Smooth muscle cell (in vitro differentiated cells): ENCODE measurements around the gene RETREG1. TPM values are rescaled to one million over a fixed set of nuclear protein-coding genes. Genes with fewer than 3 reads are reported as not detected.

Source experiments
- DNase-seq: peaks from one replicate; lab custom pipeline; 2025; ENCODE audit not compliant: unreplicated experiment; lab: John Stamatoyannopoulos, UW
- H2AFZ ChIP-seq: fragments of 200-600 bp; sonication (generic); 2 replicates; pipeline ENCODE4 v1.6.0; 2016; ENCODE audit warnings: antibody characterized with exemption, low read depth, mild to moderate bottlenecking
- H3F3A ChIP-seq: fragments of 200-600 bp; sonication (generic); 2 replicates; pipeline ENCODE4 v1.6.0; 2017; ENCODE audit warnings: antibody characterized with exemption, low read depth
- H3K27ac ChIP-seq: fragments of 200-600 bp; sonication (generic); 2 replicates; pipeline ENCODE4 v1.5.1; 2016; ENCODE audit warnings: low read depth, mild to moderate bottlenecking
- H3K27me3 ChIP-seq: fragments of 200-600 bp; sonication (generic); 2 replicates; pipeline ENCODE4 v1.6.1; 2016; ENCODE audit warnings: low read depth, mild to moderate bottlenecking
- H3K36me3 ChIP-seq: fragments of 200-600 bp; sonication (generic); 2 replicates; pipeline ENCODE4 v1.5.1; 2016; ENCODE audit warnings: low read depth
- H3K4me1 ChIP-seq: fragments of 200-600 bp; sonication (generic); 2 replicates; pipeline ENCODE4 v1.5.1; 2016; ENCODE audit warnings: low read depth
- H3K4me2 ChIP-seq: fragments of 200-600 bp; sonication (generic); 2 replicates; pipeline ENCODE4 v1.6.0; 2016; ENCODE audit warnings: mild to moderate bottlenecking
- H3K4me3 ChIP-seq: fragments of 200-600 bp; sonication (generic); 2 replicates; pipeline ENCODE4 v1.5.1; 2016; ENCODE audit warnings: mild to moderate bottlenecking
- H3K79me2 ChIP-seq: fragments of 200-600 bp; sonication (generic); 2 replicates; pipeline ENCODE4 v1.6.0; 2016; ENCODE audit warnings: low read depth, mild to moderate bottlenecking
- H3K9ac ChIP-seq: fragments of 200-600 bp; sonication (generic); 2 replicates; pipeline ENCODE4 v1.6.0; 2016; ENCODE audit warnings: low read depth
- H3K9me3 ChIP-seq: fragments of 200-600 bp; sonication (generic); replicated peaks from 2 replicates; pipeline ENCODE4 v1.5.1; 2016; ENCODE audit warnings: low read depth
- H4K20me1 ChIP-seq: fragments of 200-600 bp; sonication (generic); 2 replicates; pipeline ENCODE4 v1.6.0; 2016; ENCODE audit warnings: low read depth
- CTCF ChIP-seq: fragments of 200-600 bp; sonication (generic); IDR thresholded peaks from 2 replicates; pipeline ENCODE4 v1.5.1; 2017; ENCODE audit warnings: borderline replicate concordance, mild to moderate bottlenecking, antibody characterized with exemption; ENCODE audit not compliant: insufficient read depth, poor library complexity, severe bottlenecking
- WGBS: methylation state at CpG from one replicate; pipeline ENCODE4 v1.1.7; 2016; ENCODE audit warnings: low lambda C conversion rate; 5-methylcytosine and 5-hydroxymethylcytosine counted together
- polyA plus RNA-seq: library from polyadenylated mRNA; unstranded; fragments of >200 nt; fragmentation: Nextera tagmentation; extraction: Ambion mirVana; gene quantifications from 2 replicates; pipeline ENCODE4 v1.2.1, GENCODE V29; 2016
- total RNA-seq: library from RNA; depleted of rRNA; stranded (reverse); fragments of >200 nt; gene quantifications from 2 replicates; pipeline ENCODE4 v1.2.3, GENCODE V29; 2014

The RETREG1 gene
- total and polyA plus RNA-seq, 2 experiments from 2014 or later = 0.19 to 4.4 TPM

- Histone ChIP-seq H3K9me3 (no peaks in the 10 kb centered on the region), H3F3A (peaks cover 4% of the 10 kb centered on the region), H3K4me2 (no peak overlapping the region), H3K36me3 (no peaks in the 10 kb centered on the region), H3K4me3 (no peak overlapping the region), H3K4me1 (peaks cover 11% of the 10 kb centered on the region), H3K9ac (no peak overlapping the region), H3K27me3 (no peaks in the 10 kb centered on the region), H3K27ac (peak overlapping the region; percentile 23), H3K79me2 (no peaks in the 10 kb centered on the region), H4K20me1 (no peaks in the 10 kb centered on the region), H2AFZ (no peak overlapping the region)
- no peak for TF ChIP-seq CTCF
- 71% methylated on average over 4 of the region's 4 CpGs for WGBS
- no peak for DNase-seq
Measured at GRCh38 chr5:16571016-16571415, 45.8 kb downstream of the RETREG1 start.

GRCh38 chr5:16570121-16570815 is 46.5 kb downstream of the RETREG1 start:
- Histone ChIP-seq H4K20me1 (no peaks in the 10 kb centered on the region), H3F3A (peaks cover under 1% of the 10 kb centered on the region), H3K27me3 (no peaks in the 10 kb centered on the region), H2AFZ (no peak overlapping the region), H3K27ac (peak overlapping the region; percentile 23), H3K79me2 (no peaks in the 10 kb centered on the region), H3K9me3 (no peaks in the 10 kb centered on the region), H3K4me2 (no peak overlapping the region), H3K4me3 (no peak overlapping the region), H3K36me3 (no peaks in the 10 kb centered on the region), H3K4me1 (peaks cover 8% of the 10 kb centered on the region), H3K9ac (no peak overlapping the region)
- TF ChIP-seq CTCF = no peak
- DNase-seq = no peak
- 61% methylated on average over 3 of the region's 3 CpGs for WGBS

- TF ChIP-seq CTCF = no peak
- Histone ChIP-seq H3K36me3 (no peaks in the 10 kb centered on the region), H3K4me2 (no peak overlapping the region), H3K27me3 (no peaks in the 10 kb centered on the region), H3K9ac (no peak overlapping the region), H2AFZ (no peak overlapping the region), H4K20me1 (no peaks in the 10 kb centered on the region), H3K4me3 (no peak overlapping the region), H3K79me2 (no peaks in the 10 kb centered on the region), H3K27ac (no peak overlapping the region), H3K9me3 (no peaks in the 10 kb centered on the region), H3K4me1 (no peaks in the 10 kb centered on the region), H3F3A (no peaks in the 10 kb centered on the region)
- DNase-seq = no peak
- 87% methylated on average over 16 of the region's 16 CpGs for whole genome bisulfite sequencing
Measured at GRCh38 chr5:16568875-16569580, 47.8 kb downstream of the RETREG1 start.

GRCh38 chr5:16567365-16567764 is 49.4 kb downstream of the RETREG1 start:
- Histone ChIP-seq H3K27ac (no peak overlapping the region), H3K27me3 (no peaks in the 10 kb centered on the region), H2AFZ (no peak overlapping the region), H3K4me1 (no peaks in the 10 kb centered on the region), H3K36me3 (no peaks in the 10 kb centered on the region), H3K9me3 (no peaks in the 10 kb centered on the region), H3K4me3 (no peak overlapping the region), H3K9ac (no peak overlapping the region), H3F3A (no peaks in the 10 kb centered on the region), H3K4me2 (no peak overlapping the region), H4K20me1 (no peaks in the 10 kb centered on the region), H3K79me2 (no peaks in the 10 kb centered on the region)
- 86% methylated on average over 3 of the region's 3 CpGs for WGBS
- TF ChIP-seq CTCF = no peak
- no peak for DNase-seq
